HCT116 (cell line): ENCODE data around the gene ZNF618. TPM values are rescaled to one million over a fixed set of nuclear protein-coding genes. Genes with fewer than 3 reads are reported as not detected.

Experiments
- ATAC-seq: fragments of 200-7000 bp; cut with Tn5 transposase; 2 replicates; pipeline ENCODE4 v1.9.1; 2020; ENCODE audit warnings: mild to moderate bottlenecking, moderate library complexity
- BruUV-seq: library from RNA; stranded (reverse); fragments of 400-500 nt; replicated peaks from 2 replicates; lab custom pipeline; 2021; lab: Mats Ljungman, UMichigan
- CTCF ChIA-PET: fragments of 300-600 bp; sonication (Branson Sonifier 250); formaldehyde crosslinking; loops from one replicate; lab custom pipeline; 2021; ENCODE audit warnings: antibody characterized with exemption; lab: Charles Lee
- POLR2A ChIA-PET: fragments of 300-600, 350-600 bp; sonication (Branson Sonifier 250); formaldehyde crosslinking; loops from one replicate; lab custom pipeline; 2021; ENCODE audit warnings: antibody characterized with exemption; lab: Charles Lee
- RAD21 ChIA-PET, 2 experiments: fragments of 300-600 bp; sonication (Branson Sonifier 250); formaldehyde crosslinking; loops; one replicate each; lab custom pipeline; 2023; ENCODE audit warnings: low total read pairs in 2 of 2; ENCODE audit not compliant: uncharacterized antibody in 2 of 2, unreplicated experiment in 2 of 2, low non-redundant PET in 1 of 2; lab: Charles Lee
- DNase-seq: peaks from one replicate; pipeline ENCODE4 v3.0.0-alpha.2; 2010; ENCODE audit warnings: low read depth, low spot score
- H2AFZ ChIP-seq: fragments of 200-600 bp; shearing (Covaris generic), sonication (generic); 2 replicates; pipeline ENCODE4 v1.6.1; 2017; ENCODE audit warnings: low read depth, mixed run types, mixed read lengths, antibody characterized with exemption, low read length; ENCODE audit not compliant: poor library complexity, severe bottlenecking
- H3K27ac ChIP-seq: 2 replicates; pipeline ENCODE4 v1.5.1; 2012; ENCODE audit warnings: low read depth, low read length
- H3K27me3 ChIP-seq: fragments of 200-600 bp; sonication (generic); 2 replicates; pipeline ENCODE4 v1.6.1; 2016; ENCODE audit warnings: mixed run types, low read length, mixed read lengths; ENCODE audit not compliant: insufficient read depth
- H3K36me3 ChIP-seq, 2 experiments: fragments of 200-500 bp in 1 of 2; fragments of 200-600 bp in 1 of 2; sonication (Bioruptor generic) in 1 of 2; sonication (generic) in 1 of 2; 2 replicates each; pipeline versions ENCODE4 v1.5.1 to v1.6.1; 2014 to 2016; ENCODE audit warnings: low read length in 2 of 2, inconsistent platforms in 1 of 2, mixed read lengths in 1 of 2, mixed run types in 1 of 2; ENCODE audit not compliant: insufficient read depth in 2 of 2, control insufficient read depth in 1 of 2
- H3K4me1 ChIP-seq, 2 experiments: fragments of 200-600 bp in 1 of 2; sonication (generic) in 1 of 2; 2 replicates each; pipeline versions ENCODE4 v1.5.1 to v1.6.1; 2012 to 2017; ENCODE audit warnings: low read length in 2 of 2, inconsistent platforms in 1 of 2, mild to moderate bottlenecking in 1 of 2, mixed read lengths in 1 of 2, mixed run types in 1 of 2, moderate library complexity in 1 of 2; ENCODE audit not compliant: insufficient read depth in 2 of 2, control insufficient read depth in 1 of 2
- H3K4me2 ChIP-seq: fragments of 200-600 bp; sonication (generic); 2 replicates; pipeline ENCODE4 v1.6.1; 2017; ENCODE audit warnings: mixed run types, low read length, mixed read lengths
- H3K4me3 ChIP-seq, 2 experiments: fragments of 200-600 bp in 1 of 2; sonication (generic) in 1 of 2; replicated peaks in 1 of 2; 2 replicates each; pipeline ENCODE4 v1.5.1; 2011 to 2016; ENCODE audit warnings: low read length in 2 of 2, control low read depth in 1 of 2, low read depth in 1 of 2, mild to moderate bottlenecking in 1 of 2, mixed read lengths in 1 of 2, mixed run types in 1 of 2
- H3K79me2 ChIP-seq: fragments of 200-600 bp; sonication (generic); 2 replicates; pipeline ENCODE4 v1.6.1; 2017; ENCODE audit warnings: mild to moderate bottlenecking, mixed run types, low read length, moderate library complexity, mixed read lengths; ENCODE audit not compliant: insufficient read depth
- H3K9ac ChIP-seq: fragments of 200-600 bp; sonication (generic); 2 replicates; pipeline ENCODE4 v1.6.1; 2016; ENCODE audit warnings: low read length, mixed read lengths
- H3K9me2 ChIP-seq: fragments of 200-600 bp; sonication (generic), shearing (Covaris generic); 2 replicates; pipeline ENCODE4 v1.6.1; 2017; ENCODE audit warnings: mixed run types, mild to moderate bottlenecking, moderate library complexity; ENCODE audit not compliant: insufficient read depth
- H3K9me3 ChIP-seq, 2 experiments: fragments of 200-500 bp in 1 of 2; fragments of 200-600 bp in 1 of 2; sonication (Bioruptor generic) in 1 of 2; sonication (generic) in 1 of 2; 2 replicates each; pipeline ENCODE4 v1.6.1; 2014 to 2017; ENCODE audit warnings: low read length in 2 of 2, mixed read lengths in 2 of 2, inconsistent platforms in 1 of 2, low read depth in 1 of 2, mild to moderate bottlenecking in 1 of 2, mixed run types in 1 of 2, moderate library complexity in 1 of 2; ENCODE audit not compliant: control insufficient read depth in 1 of 2, insufficient read depth in 1 of 2
- H4K20me1 ChIP-seq: fragments of 200-600 bp; sonication (generic), shearing (Covaris generic); 2 replicates; pipeline ENCODE4 v1.6.1; 2017; ENCODE audit warnings: mixed run types, mild to moderate bottlenecking, moderate library complexity; ENCODE audit not compliant: insufficient read depth
- EGR1 ChIP-seq: IDR thresholded peaks from 2 replicates; pipeline ENCODE4 v1.6.1; 2012; ENCODE audit warnings: low read depth
- SIN3A ChIP-seq: IDR thresholded peaks from 2 replicates; pipeline ENCODE4 v1.6.1; 2012; ENCODE audit warnings: low read depth
- SP1 ChIP-seq: IDR thresholded peaks from 2 replicates; pipeline ENCODE4 v1.6.1; 2012; ENCODE audit warnings: low read depth
- TCF7L2 ChIP-seq: IDR thresholded peaks from 2 replicates; pipeline ENCODE4 v1.7.0; 2011; ENCODE audit warnings: borderline replicate concordance, inconsistent platforms; ENCODE audit not compliant: insufficient read depth, insufficient read length; ENCODE audit errors: extremely low read depth
- YY1 ChIP-seq: IDR thresholded peaks from 2 replicates; pipeline ENCODE4 v1.6.1; 2011; ENCODE audit warnings: low read length, low read depth, moderate library complexity, mild to moderate bottlenecking; ENCODE audit not compliant: insufficient replicate concordance; ENCODE audit errors: extremely low read depth
- ZFX ChIP-seq: fragments of 450-650 bp; IDR thresholded peaks from 2 replicates; pipeline ENCODE4 v1.6.1; 2017
- ZNF274 ChIP-seq: fragments of 200-500 bp; sonication (Bioruptor generic); IDR thresholded peaks from 2 replicates; pipeline ENCODE4 v1.6.1; 2014; ENCODE audit warnings: mild to moderate bottlenecking, low read depth, low read length, inconsistent platforms
- intact Hi-C: fragments of 100-400 bp; cut with micrococcal nuclease; formaldehyde crosslinking; loops from 2 replicates; pipeline ENCODE4 v1.10.0; 2022
- total RNA-seq: library from RNA; stranded (reverse); gene quantifications from one replicate; pipeline ENCODE4 v1.2.1, GENCODE V29; 2021; ENCODE audit not compliant: unreplicated experiment
- TF ChIP-seq, protein P1 (sequence below), 3 experiments: fragments of 200-600 bp in 1 of 3; sonication (generic) in 1 of 3; IDR thresholded peaks in 2 of 3; conservative IDR thresholded peaks in 1 of 3; 2 replicates each; pipeline ENCODE4 v1.5.1; 2012 to 2017; ENCODE audit warnings: low read depth in 2 of 3, low read length in 2 of 3, antibody characterized with exemption in 1 of 3, borderline replicate concordance in 1 of 3, control low read depth in 1 of 3, mild to moderate bottlenecking in 1 of 3, mixed read lengths in 1 of 3, mixed run types in 1 of 3, moderate library complexity in 1 of 3; ENCODE audit not compliant: insufficient read depth in 1 of 3
- TF ChIP-seq, protein P2 (sequence below): IDR thresholded peaks from 2 replicates; pipeline ENCODE4 v1.6.1; 2012
- TF ChIP-seq, protein P3 (sequence below): IDR thresholded peaks from 2 replicates; pipeline ENCODE4 v1.6.1; 2012

Gene ZNF618
- total RNA-seq, 1 experiment from 2014 or later = 13.5 TPM

DNA sequence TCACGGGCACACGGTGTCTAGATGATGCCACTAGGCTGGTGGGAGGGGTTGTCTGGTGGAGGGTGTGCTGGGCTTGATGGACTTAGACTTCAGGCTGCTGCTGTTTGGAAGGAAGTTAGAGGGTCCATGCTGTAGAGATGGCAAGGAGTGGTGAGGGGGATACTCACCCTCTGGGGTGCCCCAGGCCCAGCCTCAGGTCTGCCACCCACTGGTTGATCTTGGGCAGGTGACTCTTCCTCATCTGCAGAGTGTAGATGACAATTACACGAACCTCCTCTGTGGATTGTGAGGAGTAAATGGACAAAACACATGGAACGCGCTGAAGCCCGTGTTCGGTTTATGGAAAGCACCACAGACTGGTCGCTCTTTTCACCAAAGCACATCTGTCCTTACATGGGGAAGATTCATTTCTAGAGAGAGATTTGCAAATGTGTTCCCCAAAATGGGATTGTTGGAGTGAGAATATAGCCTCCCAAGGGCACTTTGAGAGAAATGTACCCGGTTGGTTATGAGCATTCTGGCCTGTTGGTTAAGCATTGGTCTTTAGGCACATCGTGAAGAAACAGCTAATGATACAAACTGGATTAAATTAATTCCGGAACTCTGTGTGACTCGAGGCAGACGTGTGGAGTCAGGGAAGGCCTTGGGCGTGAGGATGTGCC lies 58.2 kb downstream of the ZNF618 start:
- H2AFZ ChIP-seq = no peak overlapping the region
- no peak overlapping the region for H3K4me2 ChIP-seq
- no peak for ATAC-seq
- ChIA-PET CTCF (no interaction called here), RAD21 (no interaction called here), POLR2A (no interaction called here)
- DNase-seq = no peak
- no peaks in the 10 kb centered on the region for H4K20me1 ChIP-seq
- H3K27me3 ChIP-seq = no peaks in the 10 kb centered on the region
- H3K9me2 ChIP-seq = no peaks in the 10 kb centered on the region
- no peaks in the 10 kb centered on the region for H3K9me3 ChIP-seq
- no TSS peak for BruUV-seq
- no peak overlapping the region for H3K4me3 ChIP-seq
- no peak for TF ChIP-seq SP1
- no peak for TF ChIP-seq ZFX
- no peak for TF ChIP-seq EGR1
- TF ChIP-seq, protein P1, sequence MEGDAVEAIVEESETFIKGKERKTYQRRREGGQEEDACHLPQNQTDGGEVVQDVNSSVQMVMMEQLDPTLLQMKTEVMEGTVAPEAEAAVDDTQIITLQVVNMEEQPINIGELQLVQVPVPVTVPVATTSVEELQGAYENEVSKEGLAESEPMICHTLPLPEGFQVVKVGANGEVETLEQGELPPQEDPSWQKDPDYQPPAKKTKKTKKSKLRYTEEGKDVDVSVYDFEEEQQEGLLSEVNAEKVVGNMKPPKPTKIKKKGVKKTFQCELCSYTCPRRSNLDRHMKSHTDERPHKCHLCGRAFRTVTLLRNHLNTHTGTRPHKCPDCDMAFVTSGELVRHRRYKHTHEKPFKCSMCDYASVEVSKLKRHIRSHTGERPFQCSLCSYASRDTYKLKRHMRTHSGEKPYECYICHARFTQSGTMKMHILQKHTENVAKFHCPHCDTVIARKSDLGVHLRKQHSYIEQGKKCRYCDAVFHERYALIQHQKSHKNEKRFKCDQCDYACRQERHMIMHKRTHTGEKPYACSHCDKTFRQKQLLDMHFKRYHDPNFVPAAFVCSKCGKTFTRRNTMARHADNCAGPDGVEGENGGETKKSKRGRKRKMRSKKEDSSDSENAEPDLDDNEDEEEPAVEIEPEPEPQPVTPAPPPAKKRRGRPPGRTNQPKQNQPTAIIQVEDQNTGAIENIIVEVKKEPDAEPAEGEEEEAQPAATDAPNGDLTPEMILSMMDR (IDR thresholded peaks at IDR 0.05 in 2 of 3, conservative IDR thresholded peaks at IDR 0.05 in 1 of 3; ENCODE audit: borderline replicate concordance in 1 of 3, insufficient read depth in 1 of 3, low read depth in 2 of 3, low read length in 2 of 3) = peak in 1 of 3 experiments; percentile 19; a peak in 2 of 6 replicates
- H3K36me3 ChIP-seq = no peaks in the 10 kb centered on the region
- H3K4me1 ChIP-seq = no peaks in the 10 kb centered on the region
- H3K27ac ChIP-seq = no peak overlapping the region
- H3K9ac ChIP-seq = no peak overlapping the region
- no peaks in the 10 kb centered on the region; the same call in 1 of the 2 replicates for H3K79me2 ChIP-seq
- intact Hi-C loops = no loop called here

DNA sequence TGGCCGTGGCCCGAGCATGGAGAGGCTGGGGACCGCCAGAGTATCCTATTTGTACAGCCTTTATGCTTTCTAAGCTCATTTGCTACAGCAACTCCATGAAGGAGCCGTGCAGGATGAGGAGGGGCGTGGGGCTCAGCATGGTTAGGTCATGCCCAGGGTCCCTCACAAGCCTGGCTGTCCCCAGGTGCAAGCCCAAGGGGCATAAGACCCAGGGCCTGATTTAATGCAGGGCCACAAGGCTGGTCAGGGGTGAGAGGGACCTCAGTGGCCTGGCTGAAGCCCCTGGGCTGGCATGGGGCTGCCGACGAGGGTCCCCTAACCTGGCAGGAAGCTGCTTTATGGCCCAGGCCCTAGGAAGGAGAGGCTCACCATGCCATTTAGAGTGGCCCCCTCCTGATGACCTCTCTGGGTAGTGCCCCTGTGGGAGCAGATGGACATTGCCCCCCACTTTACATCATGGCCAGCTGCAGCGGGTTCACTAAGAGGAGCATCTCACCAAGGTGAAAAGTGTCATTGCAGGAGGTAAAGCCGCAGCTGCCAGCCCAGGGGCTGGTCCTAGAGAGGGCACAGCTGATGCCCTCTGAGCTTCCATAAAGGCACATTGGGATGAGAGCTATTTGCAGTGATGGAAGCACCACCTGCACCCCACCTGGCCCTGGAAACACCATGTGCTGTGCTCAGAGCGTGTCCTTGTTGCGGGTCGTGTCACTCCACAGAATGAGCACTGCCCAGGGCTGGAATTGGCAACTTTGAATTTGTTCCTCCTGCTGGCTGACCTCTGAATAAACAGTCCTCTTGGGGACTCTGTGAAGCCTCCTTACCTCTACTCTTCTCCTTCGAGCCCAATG lies 58.9 kb downstream of the ZNF618 start:
- ChIA-PET POLR2A (no interaction called here), CTCF (no interaction called here), RAD21 (no interaction called here)
- no TSS peak for BruUV-seq
- no peak overlapping the region for H2AFZ ChIP-seq
- no peaks in the 10 kb centered on the region for H3K9me2 ChIP-seq
- no peaks in the 10 kb centered on the region for H3K27me3 ChIP-seq
- no peak overlapping the region for H3K9ac ChIP-seq
- no peaks in the 10 kb centered on the region for H4K20me1 ChIP-seq
- H3K27ac ChIP-seq = no peak overlapping the region
- no peak for DNase-seq
- no peaks in the 10 kb centered on the region for H3K36me3 ChIP-seq
- intact Hi-C loops = no loop called here
- H3K9me3 ChIP-seq = no peaks in the 10 kb centered on the region
- no peaks in the 10 kb centered on the region; the same call in 1 of the 2 replicates for H3K79me2 ChIP-seq
- no peak overlapping the region for H3K4me2 ChIP-seq
- H3K4me3 ChIP-seq = no peak overlapping the region
- TF ChIP-seq ZNF274 = no peak
- no peak for TF ChIP-seq SP1
- TF ChIP-seq TCF7L2 = no peak
- TF ChIP-seq SIN3A = no peak
- no peak for TF ChIP-seq YY1
- TF ChIP-seq, protein P1 (IDR thresholded peaks at IDR 0.05 in 2 of 3, conservative IDR thresholded peaks at IDR 0.05 in 1 of 3; ENCODE audit: borderline replicate concordance in 1 of 3, insufficient read depth in 1 of 3, low read depth in 2 of 3, low read length in 2 of 3) = no peak
- TF ChIP-seq, protein P2, sequence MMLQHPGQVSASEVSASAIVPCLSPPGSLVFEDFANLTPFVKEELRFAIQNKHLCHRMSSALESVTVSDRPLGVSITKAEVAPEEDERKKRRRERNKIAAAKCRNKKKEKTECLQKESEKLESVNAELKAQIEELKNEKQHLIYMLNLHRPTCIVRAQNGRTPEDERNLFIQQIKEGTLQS = no peak
- TF ChIP-seq, protein P3, sequence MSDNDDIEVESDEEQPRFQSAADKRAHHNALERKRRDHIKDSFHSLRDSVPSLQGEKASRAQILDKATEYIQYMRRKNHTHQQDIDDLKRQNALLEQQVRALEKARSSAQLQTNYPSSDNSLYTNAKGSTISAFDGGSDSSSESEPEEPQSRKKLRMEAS = no peak
- TF ChIP-seq, all 23 proteins: peak for 0
- ATAC-seq = no peak
- no peaks in the 10 kb centered on the region for H3K4me1 ChIP-seq
